K562 (cell line): ENCODE data around the gene LIX1L. TPM values are rescaled to one million over a fixed set of nuclear protein-coding genes. Genes with fewer than 3 reads are reported as not detected.

Experiments
- ATAC-seq: fragments of 200-7000 bp; cut with Tn5 transposase; 3 replicates; pipeline ENCODE4 v1.9.1; 2020; ENCODE audit warnings: moderate library complexity
- BruUV-seq: library from RNA; stranded (reverse); fragments of 400-500 nt; replicated peaks from 2 replicates; lab custom pipeline; 2021; lab: Mats Ljungman, UMichigan
- CTCF ChIA-PET: fragments of 300-600 bp; formaldehyde crosslinking; extraction: SDS; loops from one replicate; lab custom pipeline; 2021; ENCODE audit warnings: low intra/inter-chr PET ratio; lab: Yijun Ruan, JAX
- POLR2A ChIA-PET: fragments of 300-600, 350-650 bp; sonication (Branson Sonifier 250); formaldehyde crosslinking; extraction: SDS; loops from one replicate; lab custom pipeline; 2021; ENCODE audit warnings: antibody characterized with exemption, inconsistent platforms; lab: Yijun Ruan, JAX
- DNase-seq, 4 experiments: peaks; one replicate each; pipeline versions ENCODE4 v3.0.0 to v3.0.0-alpha.2; 2011 to 2018; ENCODE audit warnings: low spot score in 3 of 4, mixed read lengths in 3 of 4; ENCODE audit errors: extremely low read depth in 1 of 4
- FAIRE-seq: peaks from 2 replicates; lab custom pipeline; 2011; peaks lifted over from hg19 to GRCh38; lab: Jason Lieb, UNC
- H2AFZ ChIP-seq: 2 replicates; pipeline ENCODE4 v1.6.0; 2011; ENCODE audit warnings: low read depth, low read length, control low read depth, inconsistent platforms
- H3K27ac ChIP-seq: fragments of 200-600 bp; 3 replicates; pipeline ENCODE4 v1.8.0; 2011; ENCODE audit warnings: low read depth, mild to moderate bottlenecking, control low read depth, inconsistent platforms, low read length, moderate library complexity, mixed read lengths; ENCODE audit errors: extremely low read depth
- H3K27me3 ChIP-seq, 2 experiments: fragments of 300-600 bp in 1 of 2; 2 replicates in 1 of 2; 3 replicates in 1 of 2; pipeline versions ENCODE4 v1.6.0 to v1.8.0; 2011; ENCODE audit warnings: inconsistent platforms in 2 of 2, low read length in 2 of 2, mild to moderate bottlenecking in 1 of 2, mixed read lengths in 1 of 2, moderate library complexity in 1 of 2; ENCODE audit not compliant: control insufficient read depth in 2 of 2, insufficient read depth in 2 of 2
- H3K36me3 ChIP-seq: fragments of 300-600 bp; 3 replicates; pipeline ENCODE4 v1.8.0; 2011; ENCODE audit warnings: mild to moderate bottlenecking, low read length, inconsistent platforms; ENCODE audit not compliant: control insufficient read depth, insufficient read depth
- H3K4me1 ChIP-seq, 2 experiments: fragments of 200-600 bp in 1 of 2; replicated peaks in 1 of 2; 2 replicates in 1 of 2; 3 replicates in 1 of 2; pipeline versions ENCODE4 v1.5.1 to v1.8.0; 2011; ENCODE audit warnings: inconsistent platforms in 2 of 2, low read length in 2 of 2, mild to moderate bottlenecking in 1 of 2, mixed read lengths in 1 of 2, moderate library complexity in 1 of 2; ENCODE audit not compliant: control insufficient read depth in 2 of 2, insufficient read depth in 2 of 2
- H3K4me2 ChIP-seq: 2 replicates; pipeline ENCODE4 v1.6.1; 2011; ENCODE audit warnings: low read length, control low read depth, inconsistent platforms, mixed read lengths; ENCODE audit not compliant: insufficient read depth
- H3K4me3 ChIP-seq: fragments of 200-600 bp; sonication (generic), shearing (Covaris generic); 2 replicates; pipeline ENCODE4 v1.5.1; 2016; ENCODE audit warnings: control low read depth, inconsistent platforms
- H3K79me2 ChIP-seq: fragments of 200-600 bp; 3 replicates; pipeline ENCODE4 v1.8.0; 2011; ENCODE audit warnings: low read length, inconsistent platforms; ENCODE audit not compliant: control insufficient read depth, insufficient read depth
- H3K9ac ChIP-seq, 2 experiments: 2 replicates each; pipeline versions ENCODE4 v1.6.0 to v1.6.1; 2011; ENCODE audit warnings: low read depth in 2 of 2, low read length in 2 of 2, control low read depth in 1 of 2, inconsistent platforms in 1 of 2, mild to moderate bottlenecking in 1 of 2, mixed read lengths in 1 of 2; ENCODE audit not compliant: insufficient read depth in 1 of 2
- H3K9me1 ChIP-seq: one replicate; pipeline ENCODE4 v1.6.0; 2011; ENCODE audit warnings: inconsistent platforms, mild to moderate bottlenecking, low read length, moderate library complexity; ENCODE audit not compliant: control insufficient read depth, insufficient read depth
- H3K9me3 ChIP-seq: replicated peaks from 2 replicates; pipeline ENCODE4 v1.5.1; 2011; ENCODE audit warnings: low read depth, low read length, inconsistent platforms; ENCODE audit not compliant: control insufficient read depth, insufficient read depth
- H4K20me1 ChIP-seq: replicated peaks from 2 replicates; pipeline ENCODE4 v1.6.1; 2011; ENCODE audit warnings: low read length, inconsistent platforms, mixed read lengths; ENCODE audit not compliant: control insufficient read depth, insufficient read depth
- CBX3 ChIP-seq, 2 experiments: IDR thresholded peaks; 1 replicate in 1 of 2; 2 replicates in 1 of 2; pipeline ENCODE4 v1.6.1; 2012; ENCODE audit warnings: inconsistent platforms in 2 of 2, low read length in 2 of 2, borderline replicate concordance in 1 of 2, control low read depth in 1 of 2
- CEBPB ChIP-seq: fragments of 450-650 bp; IDR thresholded peaks from 2 replicates; pipeline ENCODE4 v1.6.1; 2016; ENCODE audit warnings: missing genetic modification characterization, missing compliant biosample characterization
- CHD1 ChIP-seq: fragments of 200-600 bp; sonication (generic); IDR thresholded peaks from one replicate; pipeline ENCODE4 v1.6.1; 2012; ENCODE audit warnings: mild to moderate bottlenecking, moderate library complexity, low read length, inconsistent platforms
- ELF2 ChIP-seq: fragments of 250-450 bp; sonication (Bioruptor Pico); IDR thresholded peaks from 2 replicates; pipeline ENCODE4 v1.5.0; 2021; ENCODE audit warnings: mild to moderate bottlenecking
- ELF4 ChIP-seq: fragments of 450-650 bp; formaldehyde crosslinking; IDR thresholded peaks from 2 replicates; pipeline ENCODE4 v1.4.0; 2022; ENCODE audit warnings: missing genetic modification characterization
- ETV1 ChIP-seq: fragments of 450-650 bp; conservative IDR thresholded peaks from 2 replicates; pipeline ENCODE4 v1.6.1; 2016; ENCODE audit warnings: missing genetic modification characterization, control low read depth, low read depth, missing compliant biosample characterization
- FOS ChIP-seq: IDR thresholded peaks from 3 replicates; pipeline ENCODE4 v1.6.1; 2011; ENCODE audit not compliant: insufficient read length; ENCODE audit errors: extremely low read depth
- GATAD2B ChIP-seq: fragments of 450-650 bp; IDR thresholded peaks from 2 replicates; pipeline ENCODE4 v1.6.1; 2017; ENCODE audit warnings: mild to moderate bottlenecking, borderline replicate concordance
- JUN ChIP-seq, 2 experiments: sonication (generic) in 1 of 2; formaldehyde crosslinking in 1 of 2; IDR thresholded peaks; 2 replicates each; pipeline versions ENCODE4 v1.6.1 to v1.8.0; 2012 to 2022; ENCODE audit warnings: borderline replicate concordance in 2 of 2, mild to moderate bottlenecking in 2 of 2, improper control_type of control experiment in 1 of 2, low read depth in 1 of 2, low read length in 1 of 2, missing genetic modification reagents in 1 of 2
- NFE2 ChIP-seq: IDR thresholded peaks from 2 replicates; pipeline ENCODE4 v1.6.1; 2014; ENCODE audit warnings: antibody characterized with exemption, low read depth
- NFE2L1 ChIP-seq: fragments of 450-650 bp; IDR thresholded peaks from 2 replicates; pipeline ENCODE4 v1.6.1; 2016; ENCODE audit warnings: missing genetic modification characterization, low read depth, mild to moderate bottlenecking, missing compliant biosample characterization, moderate library complexity, borderline replicate concordance
- SMARCA4 ChIP-seq: fragments of 450-650 bp; IDR thresholded peaks from 2 replicates; pipeline ENCODE4 v1.6.1; 2016
- SRF ChIP-seq, 2 experiments: fragments of 250-450, 450-650 bp in 1 of 2; sonication (Bioruptor Pico) in 1 of 2; sonication (generic) in 1 of 2; formaldehyde crosslinking; IDR thresholded peaks; 2 replicates each; pipeline versions ENCODE4 v1.5.0 to v1.5.1; 2020 to 2022; ENCODE audit warnings: mild to moderate bottlenecking in 1 of 2, missing genetic modification reagents in 1 of 2
- TRIM24 ChIP-seq, 2 experiments: fragments of 450-650 bp; IDR thresholded peaks; 2 replicates each; pipeline ENCODE4 v1.6.1; 2016
- WGBS: fragments of 100-300 bp; shearing (Covaris generic); methylation state at CpG from one replicate; pipeline ENCODE4 v1.1.6; 2016; ENCODE audit warnings: low coverage, mixed read lengths; ENCODE audit not compliant: insufficient coverage; ENCODE audit errors: missing lambda C conversion rate; 5-methylcytosine and 5-hydroxymethylcytosine counted together
- in situ Hi-C: fragments of 300-500 bp; cut with MboI; formaldehyde crosslinking; loops from 4 replicates; pipeline ENCODE4 v1.15.0; 2018; ENCODE audit warnings: inconsistent platforms, mixed read lengths
- intact Hi-C: fragments of 100-400 bp; cut with micrococcal nuclease; formaldehyde crosslinking; loops from 2 replicates; pipeline ENCODE4 v1.14.2; 2022
- polyA plus RNA-seq, 8 experiments: library from polyadenylated mRNA; depleted of rRNA in 4 of 8; stranded (reverse) in 5 of 8; unstranded in 3 of 8; fragments of >200 nt; fragmentation: Nextera tagmentation in 2 of 8; fragmentation: Illumina TruSeq in 1 of 8; extraction: Ambion mirVana in 2 of 8; extraction: Trizol in 1 of 8; gene quantifications; 2 replicates each; pipeline versions ENCODE4 v1.2.1 to v1.2.3, GENCODE V29; 2011 to 2014; ENCODE audit warnings: inconsistent platforms in 1 of 8, missing spikeins in 1 of 8
- total RNA-seq, 7 experiments: library from RNA; depleted of rRNA in 6 of 7; stranded (reverse); fragments of >200 nt in 6 of 7; fragmentation: Illumina TruSeq in 2 of 7; extraction: Trizol in 2 of 7; gene quantifications; 2 replicates each; pipeline versions ENCODE4 v1.2.1 to v1.2.3, GENCODE V29; 2011 to 2021; ENCODE audit warnings: low replicate concordance in 1 of 7
- TF ChIP-seq, protein P1 (sequence below): fragments of 250-450 bp; sonication (Bioruptor Pico); IDR thresholded peaks from 2 replicates; pipeline ENCODE4 v1.8.0; 2022; ENCODE audit warnings: moderate library complexity, mild to moderate bottlenecking, inconsistent platforms
- TF ChIP-seq, protein P2 (sequence below): fragments of 450-650 bp; formaldehyde crosslinking; IDR thresholded peaks from 2 replicates; pipeline ENCODE4 v1.4.0; 2020; ENCODE audit warnings: mild to moderate bottlenecking, moderate library complexity
- TF ChIP-seq, protein P3 (sequence below): fragments of 450-650 bp; formaldehyde crosslinking; IDR thresholded peaks from 2 replicates; pipeline ENCODE4 v1.4.0; 2022; ENCODE audit warnings: missing genetic modification characterization

LIX1L gene
- total and polyA plus RNA-seq, 9 of the 15 experiments (the other 6 are each of a cell fraction or from before 2014, with no cell fraction given) = 4.6 to 26.5 (median 12.5) TPM

DNA sequence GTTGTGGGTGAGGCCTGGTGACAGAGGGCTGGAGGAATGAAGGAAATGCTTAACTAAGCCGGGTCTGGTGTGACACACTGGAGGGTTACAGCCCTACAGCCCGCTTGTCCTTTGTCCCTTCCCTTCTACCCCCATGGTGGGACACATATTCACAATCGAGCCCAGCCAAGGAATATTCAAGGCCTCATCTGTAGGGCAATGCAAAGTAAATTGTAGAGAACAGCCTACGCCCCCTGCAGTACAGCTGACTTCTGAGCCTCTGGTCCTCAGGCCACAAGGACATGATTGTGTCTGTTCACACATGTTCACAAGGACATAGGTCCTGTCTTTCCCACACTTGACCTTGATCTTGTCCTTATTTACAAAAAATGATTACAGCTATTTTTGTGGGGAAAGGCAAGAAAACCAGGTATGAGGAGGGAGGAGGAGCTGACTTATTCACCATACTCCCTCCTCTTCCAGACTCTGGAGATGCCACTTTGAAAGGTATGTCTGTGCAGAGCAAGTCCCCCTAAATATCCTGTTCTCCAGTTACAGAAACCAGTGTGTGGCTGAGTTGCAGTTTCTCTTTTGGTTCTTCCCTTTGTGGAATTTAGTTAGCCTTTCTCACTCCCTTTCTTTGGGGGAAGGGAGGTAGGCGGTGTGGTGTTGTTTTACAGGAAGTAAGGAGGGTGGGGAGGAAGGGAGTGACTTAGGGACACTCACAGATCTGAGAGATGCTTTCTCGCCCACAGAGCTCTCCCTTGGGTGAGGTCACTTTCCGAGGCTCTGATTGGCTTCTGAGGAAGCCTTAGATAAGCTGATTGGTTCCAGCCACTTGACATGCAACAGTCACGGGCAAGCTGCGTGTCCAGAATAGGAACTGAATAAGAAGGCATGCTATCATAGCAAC, 21.3 kb upstream of the LIX1L start:
- ATAC-seq = peak; percentile 94
- H3K4me3 ChIP-seq = no peak overlapping the region
- H4K20me1 ChIP-seq = no peaks in the 10 kb centered on the region
- POLR2A ChIA-PET = interaction anchor here (0.6 to 15.5 kb wide), 14 partner anchors 14 to 134 kb away, joined by 3 to 320 read pairs (median 4); partner anchors contain the start of genes ANKRD34A, LIX1L, NUDT17 and POLR3GL
- peak; percentile 97 to 99 (median 99) for DNase-seq
- H3K9me3 ChIP-seq = no peaks in the 10 kb centered on the region
- no peaks in the 10 kb centered on the region for H3K9me1 ChIP-seq
- CTCF ChIA-PET = interaction anchor here (0.6 to 3.8 kb wide), 4 partner anchors 28 to 54 kb away, joined by 3 to 37 read pairs (median 10); no protein-coding TSS in a partner anchor
- FAIRE-seq = peak; percentile 100
- peak overlapping the region; percentile 76 for H3K4me2 ChIP-seq
- WGBS = 6% methylated on average over 9 of the region's 9 CpGs
- H2AFZ ChIP-seq = peak overlapping the region; percentile 42
- H3K4me1 ChIP-seq = peaks cover 24 to 63% of the 10 kb centered on the region in 2 experiments
- H3K27me3 ChIP-seq = no peaks in the 10 kb centered on the region
- H3K36me3 ChIP-seq = peaks cover 16% of the 10 kb centered on the region
- H3K79me2 ChIP-seq = peaks cover 25% of the 10 kb centered on the region
- BruUV-seq = TSS peak; percentile 98
- intact Hi-C loops = loop anchor here (1.0 kb wide), 3 partner anchors 11 to 17 kb away; partner anchors contain the start of genes ANKRD34A, POLR3GL and TXNIP
- in situ Hi-C loops = no loop called here
- peak overlapping the region; percentile 81 to 86; a peak in 3 of 4 replicates for H3K9ac ChIP-seq
- peak overlapping the region; percentile 96 for H3K27ac ChIP-seq
- TF ChIP-seq ELF2 (CRISPR knock-in tag) (peak; percentile 17), JUN (IDR thresholded peaks at IDR 0.05; ENCODE audit: borderline replicate concordance, low read depth, low read length) (peak; percentile 98), JUN (CRISPR knock-in tag; IDR thresholded peaks at IDR 0.05; ENCODE audit: borderline replicate concordance) (peak; percentile 85; the same call in 1 of the 2 replicates), ELF4 (CRISPR knock-in tag) (no peak; the same call in none of the 2 replicates), CHD1 (peak; percentile 95), SRF (CRISPR knock-in tag; IDR thresholded peaks at IDR 0.05) (peak in 1 of 2 experiments; percentile 69; a peak in 1 of 4 replicates), GATAD2B (peak; percentile 88; the same call in 1 of the 2 replicates), NFE2 (0 out of 2 replicates have a peak, but pooled peaks have one; percentile 31), FOS (peak; percentile 91), TRIM24 (IDR thresholded peaks at IDR 0.05) (peak; percentile 42 to 79; a peak in 3 of 4 replicates), CBX3 (IDR thresholded peaks at IDR 0.05; ENCODE audit: borderline replicate concordance in 1 of 2, low read length in 2 of 2) (peak in 1 of 2 experiments; percentile 60; a peak in 2 of 3 replicates), SMARCA4 (peak; percentile 76), ETV1 (tag) (peak; percentile 99), NFE2L1 (tag) (no peak), CEBPB (tag) (no peak)
- TF ChIP-seq, protein P1, sequence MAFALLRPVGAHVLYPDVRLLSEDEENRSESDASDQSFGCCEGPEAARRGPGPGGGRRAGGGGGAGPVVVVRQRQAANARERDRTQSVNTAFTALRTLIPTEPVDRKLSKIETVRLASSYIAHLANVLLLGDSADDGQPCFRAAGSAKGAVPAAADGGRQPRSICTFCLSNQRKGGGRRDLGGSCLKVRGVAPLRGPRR (CRISPR knock-in tag) = 0 out of 2 replicates have a peak, but pooled peaks have one; percentile 30
- TF ChIP-seq, protein P2, sequence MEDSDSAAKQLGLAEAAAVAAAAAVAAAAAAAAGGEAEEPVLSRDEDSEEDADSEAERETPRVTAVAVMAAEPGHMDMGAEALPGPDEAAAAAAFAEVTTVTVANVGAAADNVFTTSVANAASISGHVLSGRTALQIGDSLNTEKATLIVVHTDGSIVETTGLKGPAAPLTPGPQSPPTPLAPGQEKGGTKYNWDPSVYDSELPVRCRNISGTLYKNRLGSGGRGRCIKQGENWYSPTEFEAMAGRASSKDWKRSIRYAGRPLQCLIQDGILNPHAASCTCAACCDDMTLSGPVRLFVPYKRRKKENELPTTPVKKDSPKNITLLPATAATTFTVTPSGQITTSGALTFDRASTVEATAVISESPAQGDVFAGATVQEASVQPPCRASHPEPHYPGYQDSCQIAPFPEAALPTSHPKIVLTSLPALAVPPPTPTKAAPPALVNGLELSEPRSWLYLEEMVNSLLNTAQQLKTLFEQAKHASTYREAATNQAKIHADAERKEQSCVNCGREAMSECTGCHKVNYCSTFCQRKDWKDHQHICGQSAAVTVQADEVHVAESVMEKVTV (CRISPR knock-in tag) = no peak
- TF ChIP-seq, protein P3, sequence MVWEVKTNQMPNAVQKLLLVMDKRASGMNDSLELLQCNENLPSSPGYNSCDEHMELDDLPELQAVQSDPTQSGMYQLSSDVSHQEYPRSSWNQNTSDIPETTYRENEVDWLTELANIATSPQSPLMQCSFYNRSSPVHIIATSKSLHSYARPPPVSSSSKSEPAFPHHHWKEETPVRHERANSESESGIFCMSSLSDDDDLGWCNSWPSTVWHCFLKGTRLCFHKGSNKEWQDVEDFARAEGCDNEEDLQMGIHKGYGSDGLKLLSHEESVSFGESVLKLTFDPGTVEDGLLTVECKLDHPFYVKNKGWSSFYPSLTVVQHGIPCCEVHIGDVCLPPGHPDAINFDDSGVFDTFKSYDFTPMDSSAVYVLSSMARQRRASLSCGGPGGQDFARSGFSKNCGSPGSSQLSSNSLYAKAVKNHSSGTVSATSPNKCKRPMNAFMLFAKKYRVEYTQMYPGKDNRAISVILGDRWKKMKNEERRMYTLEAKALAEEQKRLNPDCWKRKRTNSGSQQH (CRISPR knock-in tag) = peak; percentile 40; the same call in 1 of the 2 replicates
